Astrocyte (in vitro differentiated cells and primary cell): ENCODE data around the gene TRPM2. TPM values are rescaled to one million over a fixed set of nuclear protein-coding genes. Genes with fewer than 3 reads are reported as not detected.

Experiments
- DNase-seq: peaks from one replicate; pipeline ENCODE4 v3.0.0-alpha.2; 2010; ENCODE audit warnings: low read depth
- FAIRE-seq: peaks from 2 replicates; lab custom pipeline; 2011; peaks lifted over from hg19 to GRCh38; lab: Jason Lieb, UNC
- H2AFZ ChIP-seq: 2 replicates; pipeline ENCODE4 v1.6.0; 2012; ENCODE audit warnings: low read depth, low read length, inconsistent platforms
- H3K27ac ChIP-seq: 2 replicates; pipeline ENCODE4 v1.5.1; 2011; ENCODE audit warnings: low read depth, low read length, inconsistent platforms
- H3K27me3 ChIP-seq: 2 replicates; pipeline ENCODE4 v1.6.0; 2011; ENCODE audit warnings: low read length, inconsistent platforms; ENCODE audit not compliant: insufficient read depth
- H3K36me3 ChIP-seq: 2 replicates; pipeline ENCODE4 v1.5.1; 2011; ENCODE audit warnings: low read length, inconsistent platforms; ENCODE audit not compliant: insufficient read depth
- H3K4me1 ChIP-seq: 2 replicates; pipeline ENCODE4 v1.5.1; 2011; ENCODE audit warnings: low read length, inconsistent platforms; ENCODE audit not compliant: insufficient read depth
- H3K4me2 ChIP-seq: 2 replicates; pipeline ENCODE4 v1.6.0; 2012; ENCODE audit warnings: low read length, inconsistent platforms
- H3K4me3 ChIP-seq: 2 replicates; pipeline ENCODE4 v1.5.1; 2011; ENCODE audit warnings: low read depth, mild to moderate bottlenecking, low read length, inconsistent platforms; ENCODE audit not compliant: insufficient read depth
- H3K79me2 ChIP-seq: 2 replicates; pipeline ENCODE4 v1.6.0; 2012; ENCODE audit warnings: mild to moderate bottlenecking, low read length, inconsistent platforms; ENCODE audit not compliant: insufficient read depth
- H3K9ac ChIP-seq: 2 replicates; pipeline ENCODE4 v1.6.0; 2012; ENCODE audit warnings: mild to moderate bottlenecking, low read length, inconsistent platforms
- H3K9me3 ChIP-seq: 2 replicates; pipeline ENCODE4 v1.5.1; 2012; ENCODE audit warnings: low read depth, mild to moderate bottlenecking, low read length, inconsistent platforms; ENCODE audit not compliant: insufficient read depth
- H4K20me1 ChIP-seq: 2 replicates; pipeline ENCODE4 v1.6.0; 2012; ENCODE audit warnings: low read length, inconsistent platforms; ENCODE audit not compliant: insufficient read depth
- H3K27ac Mint-ChIP-seq: one replicate; pipeline ENCODE4 v1.8.0; 2021; ENCODE audit warnings: mild to moderate bottlenecking, mixed read lengths; ENCODE audit not compliant: unreplicated experiment
- H3K27me3 Mint-ChIP-seq: one replicate; pipeline ENCODE4 v1.8.0; 2021; ENCODE audit warnings: low read depth, mixed read lengths; ENCODE audit not compliant: unreplicated experiment
- H3K36me3 Mint-ChIP-seq: one replicate; pipeline ENCODE4 v1.8.0; 2021; ENCODE audit warnings: low read depth, mixed read lengths; ENCODE audit not compliant: unreplicated experiment
- H3K4me1 Mint-ChIP-seq: one replicate; pipeline ENCODE4 v1.8.0; 2021; ENCODE audit warnings: low read depth, mixed read lengths; ENCODE audit not compliant: unreplicated experiment
- H3K4me3 Mint-ChIP-seq: one replicate; pipeline ENCODE4 v1.8.0; 2021; ENCODE audit warnings: mild to moderate bottlenecking, moderate library complexity, mixed read lengths; ENCODE audit not compliant: unreplicated experiment
- H3K9me3 Mint-ChIP-seq: one replicate; pipeline ENCODE4 v1.8.0; 2021; ENCODE audit warnings: mild to moderate bottlenecking, mixed read lengths; ENCODE audit not compliant: unreplicated experiment
- EZH2 ChIP-seq: IDR thresholded peaks from 2 replicates; pipeline ENCODE4 v1.6.1; 2012; ENCODE audit warnings: mild to moderate bottlenecking, low read length, inconsistent platforms; ENCODE audit not compliant: insufficient read depth
- total RNA-seq: library from RNA; stranded (reverse); gene quantifications from 2 replicates; pipeline ENCODE4 v1.2.1, GENCODE V29; 2021
- TF ChIP-seq, protein P1 (sequence below): IDR thresholded peaks from 2 replicates; pipeline ENCODE4 v1.5.1; 2011; ENCODE audit warnings: low read depth, mild to moderate bottlenecking, inconsistent platforms, low read length, moderate library complexity; ENCODE audit not compliant: insufficient read depth

TRPM2 gene
- total RNA-seq, 1 donor from 2014 or later, result 0.79 TPM

- no peaks in the 10 kb centered on the region for H3K4me1 ChIP-seq
- H2AFZ ChIP-seq, result no peak overlapping the region
- no peak for DNase-seq
- no peaks in the 10 kb centered on the region for H3K27me3 ChIP-seq
- no peak overlapping the region for H3K4me2 ChIP-seq
- peaks cover 4% of the 10 kb centered on the region for H4K20me1 ChIP-seq
- H3K27ac Mint-ChIP-seq, result no peak overlapping the region
- H3K9me3 ChIP-seq, result no peaks in the 10 kb centered on the region
- no peak overlapping the region for H3K4me3 ChIP-seq
- H3K9me3 Mint-ChIP-seq, result no peaks in the 10 kb centered on the region
- FAIRE-seq, result no peak
- H3K36me3 Mint-ChIP-seq, result no peaks in the 10 kb centered on the region
- no peak overlapping the region for H3K27ac ChIP-seq
- TF ChIP-seq, protein P1, sequence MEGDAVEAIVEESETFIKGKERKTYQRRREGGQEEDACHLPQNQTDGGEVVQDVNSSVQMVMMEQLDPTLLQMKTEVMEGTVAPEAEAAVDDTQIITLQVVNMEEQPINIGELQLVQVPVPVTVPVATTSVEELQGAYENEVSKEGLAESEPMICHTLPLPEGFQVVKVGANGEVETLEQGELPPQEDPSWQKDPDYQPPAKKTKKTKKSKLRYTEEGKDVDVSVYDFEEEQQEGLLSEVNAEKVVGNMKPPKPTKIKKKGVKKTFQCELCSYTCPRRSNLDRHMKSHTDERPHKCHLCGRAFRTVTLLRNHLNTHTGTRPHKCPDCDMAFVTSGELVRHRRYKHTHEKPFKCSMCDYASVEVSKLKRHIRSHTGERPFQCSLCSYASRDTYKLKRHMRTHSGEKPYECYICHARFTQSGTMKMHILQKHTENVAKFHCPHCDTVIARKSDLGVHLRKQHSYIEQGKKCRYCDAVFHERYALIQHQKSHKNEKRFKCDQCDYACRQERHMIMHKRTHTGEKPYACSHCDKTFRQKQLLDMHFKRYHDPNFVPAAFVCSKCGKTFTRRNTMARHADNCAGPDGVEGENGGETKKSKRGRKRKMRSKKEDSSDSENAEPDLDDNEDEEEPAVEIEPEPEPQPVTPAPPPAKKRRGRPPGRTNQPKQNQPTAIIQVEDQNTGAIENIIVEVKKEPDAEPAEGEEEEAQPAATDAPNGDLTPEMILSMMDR, result no peak
- TF ChIP-seq EZH2, result no peak
- no peaks in the 10 kb centered on the region for H3K79me2 ChIP-seq
- no peaks in the 10 kb centered on the region for H3K4me1 Mint-ChIP-seq
- no peaks in the 10 kb centered on the region for H3K27me3 Mint-ChIP-seq
- H3K4me3 Mint-ChIP-seq, result no peak overlapping the region
- no peaks in the 10 kb centered on the region for H3K36me3 ChIP-seq
- no peak overlapping the region for H3K9ac ChIP-seq
Measured at GRCh38 chr21:44325386-44326271, 27.8 kb upstream of the TRPM2 start.

- Histone ChIP-seq H2AFZ (no peak overlapping the region), H4K20me1 (peaks cover 4% of the 10 kb centered on the region), H3K4me1 (no peaks in the 10 kb centered on the region), H3K27ac (no peak overlapping the region), H3K27me3 (no peaks in the 10 kb centered on the region), H3K9me3 (no peaks in the 10 kb centered on the region), H3K4me2 (no peak overlapping the region), H3K4me3 (no peak overlapping the region), H3K79me2 (no peaks in the 10 kb centered on the region), H3K36me3 (no peaks in the 10 kb centered on the region), H3K9ac (no peak overlapping the region)
- Mint-ChIP-seq H3K4me1 (no peaks in the 10 kb centered on the region), H3K9me3 (no peaks in the 10 kb centered on the region), H3K36me3 (no peaks in the 10 kb centered on the region), H3K27ac (no peak overlapping the region), H3K27me3 (no peaks in the 10 kb centered on the region), H3K4me3 (no peak overlapping the region)
- TF ChIP-seq, protein P1, result no peak
- TF ChIP-seq EZH2, result no peak
- no peak for FAIRE-seq
- DNase-seq, result no peak
Measured at GRCh38 chr21:44326272-44326647, 27.2 kb upstream of the TRPM2 start.
